Neural progenitor cell (in vitro differentiated cells): Measurements from ENCODE around the gene C9orf153. TPM values are rescaled to one million over a fixed set of nuclear protein-coding genes. Genes with fewer than 3 reads are reported as not detected.

Experiments
- DNase-seq: peaks from one replicate; pipeline ENCODE4 v3.0.0-alpha.2; 2016; ENCODE audit warnings: low spot score
- H2AFZ ChIP-seq: fragments of 200-600 bp; sonication (generic); replicated peaks from 2 replicates; pipeline ENCODE4 v1.6.1; 2016; ENCODE audit warnings: antibody characterized with exemption
- H3F3A ChIP-seq: fragments of 200-600 bp; sonication (generic); 2 replicates; pipeline ENCODE4 v1.6.1; 2016; ENCODE audit warnings: antibody characterized with exemption, low read depth
- H3K27ac ChIP-seq: fragments of 200-600 bp; sonication (generic); 2 replicates; pipeline ENCODE4 v1.5.1; 2016; ENCODE audit warnings: mild to moderate bottlenecking
- H3K27me3 ChIP-seq: fragments of 200-600 bp; sonication (generic); 2 replicates; pipeline ENCODE4 v1.6.1; 2016; ENCODE audit warnings: mild to moderate bottlenecking, moderate library complexity
- H3K36me3 ChIP-seq: fragments of 200-600 bp; sonication (generic); 2 replicates; pipeline ENCODE4 v1.5.1; 2016
- H3K4me1 ChIP-seq: fragments of 200-600 bp; sonication (generic); 2 replicates; pipeline ENCODE4 v1.6.1; 2016; ENCODE audit warnings: mixed run types
- H3K4me2 ChIP-seq: fragments of 200-600 bp; sonication (generic); 2 replicates; pipeline ENCODE4 v1.6.1; 2016
- H3K4me3 ChIP-seq: fragments of 200-600 bp; sonication (generic); 2 replicates; pipeline ENCODE4 v1.5.1; 2016
- H3K79me2 ChIP-seq: fragments of 200-600 bp; sonication (generic); 2 replicates; pipeline ENCODE4 v1.6.1; 2016; ENCODE audit warnings: low read depth
- H3K9ac ChIP-seq: fragments of 200-600 bp; sonication (generic); 2 replicates; pipeline ENCODE4 v1.6.1; 2016
- H3K9me3 ChIP-seq: fragments of 200-600 bp; sonication (generic); 2 replicates; pipeline ENCODE4 v1.5.1; 2016; ENCODE audit warnings: low read depth
- H4K20me1 ChIP-seq: fragments of 200-600 bp; sonication (generic); 2 replicates; pipeline ENCODE4 v1.6.1; 2016; ENCODE audit warnings: low read depth
- H3K27ac Mint-ChIP-seq: 3 replicates; pipeline ENCODE4 v1.8.0; 2021; ENCODE audit warnings: mixed read lengths
- H3K27me3 Mint-ChIP-seq: 2 replicates; pipeline ENCODE4 v1.8.0; 2022; ENCODE audit warnings: low read depth, mild to moderate bottlenecking, inconsistent platforms, moderate library complexity, mixed read lengths; ENCODE audit not compliant: insufficient read depth
- H3K36me3 Mint-ChIP-seq: 3 replicates; pipeline ENCODE4 v1.8.0; 2021; ENCODE audit warnings: mixed read lengths
- H3K4me1 Mint-ChIP-seq: 3 replicates; pipeline ENCODE4 v1.8.0; 2021; ENCODE audit warnings: mixed read lengths
- H3K4me3 Mint-ChIP-seq: 3 replicates; pipeline ENCODE4 v1.8.0; 2021; ENCODE audit warnings: mild to moderate bottlenecking, moderate library complexity, mixed read lengths
- H3K9me3 Mint-ChIP-seq: 3 replicates; pipeline ENCODE4 v1.8.0; 2020; ENCODE audit warnings: mixed read lengths
- EZH2 ChIP-seq: fragments of 200-600 bp; sonication (generic); IDR thresholded peaks from 2 replicates; pipeline ENCODE4 v1.6.1; 2017; ENCODE audit warnings: antibody characterized with exemption, mild to moderate bottlenecking, moderate library complexity
- EZH2phosphoT487 ChIP-seq: fragments of 200-600 bp; sonication (generic); IDR thresholded peaks from 2 replicates; pipeline ENCODE4 v1.6.1; 2017; ENCODE audit warnings: antibody characterized with exemption
- total RNA-seq: library from RNA; depleted of rRNA; stranded (reverse); fragments of >200 nt; gene quantifications from 2 replicates; pipeline ENCODE4 v1.2.3, GENCODE V29; 2015; ENCODE audit warnings: low replicate concordance
- TF ChIP-seq, protein P1 (sequence below): fragments of 200-600 bp; sonication (generic); IDR thresholded peaks from 2 replicates; pipeline ENCODE4 v1.5.1; 2017; ENCODE audit warnings: antibody characterized with exemption, mild to moderate bottlenecking

Gene C9orf153
- total RNA-seq, 1 donor from 2014 or later, result not detected

- no peak overlapping the region for H3K4me3 ChIP-seq
- H3K9me3 Mint-ChIP-seq, result peaks cover 21% of the 10 kb centered on the region
- no peak overlapping the region for H3K27ac ChIP-seq
- TF ChIP-seq EZH2 (no peak), EZH2phosphoT487 (no peak)
- TF ChIP-seq, protein P1, sequence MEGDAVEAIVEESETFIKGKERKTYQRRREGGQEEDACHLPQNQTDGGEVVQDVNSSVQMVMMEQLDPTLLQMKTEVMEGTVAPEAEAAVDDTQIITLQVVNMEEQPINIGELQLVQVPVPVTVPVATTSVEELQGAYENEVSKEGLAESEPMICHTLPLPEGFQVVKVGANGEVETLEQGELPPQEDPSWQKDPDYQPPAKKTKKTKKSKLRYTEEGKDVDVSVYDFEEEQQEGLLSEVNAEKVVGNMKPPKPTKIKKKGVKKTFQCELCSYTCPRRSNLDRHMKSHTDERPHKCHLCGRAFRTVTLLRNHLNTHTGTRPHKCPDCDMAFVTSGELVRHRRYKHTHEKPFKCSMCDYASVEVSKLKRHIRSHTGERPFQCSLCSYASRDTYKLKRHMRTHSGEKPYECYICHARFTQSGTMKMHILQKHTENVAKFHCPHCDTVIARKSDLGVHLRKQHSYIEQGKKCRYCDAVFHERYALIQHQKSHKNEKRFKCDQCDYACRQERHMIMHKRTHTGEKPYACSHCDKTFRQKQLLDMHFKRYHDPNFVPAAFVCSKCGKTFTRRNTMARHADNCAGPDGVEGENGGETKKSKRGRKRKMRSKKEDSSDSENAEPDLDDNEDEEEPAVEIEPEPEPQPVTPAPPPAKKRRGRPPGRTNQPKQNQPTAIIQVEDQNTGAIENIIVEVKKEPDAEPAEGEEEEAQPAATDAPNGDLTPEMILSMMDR, result no peak
- peaks cover 4% of the 10 kb centered on the region for H3K36me3 Mint-ChIP-seq
- no peak overlapping the region for H2AFZ ChIP-seq
- H3K9ac ChIP-seq, result no peak overlapping the region
- H4K20me1 ChIP-seq, result no peaks in the 10 kb centered on the region
- H3K4me3 Mint-ChIP-seq, result no peak overlapping the region
- no peaks in the 10 kb centered on the region for H3K79me2 ChIP-seq
- H3K4me1 Mint-ChIP-seq, result no peaks in the 10 kb centered on the region
- H3K27me3 ChIP-seq, result no peaks in the 10 kb centered on the region
- no peak overlapping the region for H3K27ac Mint-ChIP-seq
- peaks cover 8% of the 10 kb centered on the region for H3K36me3 ChIP-seq
- H3K9me3 ChIP-seq, result peaks cover 17% of the 10 kb centered on the region
- H3K4me2 ChIP-seq, result no peak overlapping the region
- no peaks in the 10 kb centered on the region for H3K4me1 ChIP-seq
- DNase-seq, result no peak
- no peaks in the 10 kb centered on the region for H3K27me3 Mint-ChIP-seq
- no peaks in the 10 kb centered on the region for H3F3A ChIP-seq
These were observed 6.6 kb downstream of the C9orf153 start for GRCh38 chr9:86252870-86253269.

DNA sequence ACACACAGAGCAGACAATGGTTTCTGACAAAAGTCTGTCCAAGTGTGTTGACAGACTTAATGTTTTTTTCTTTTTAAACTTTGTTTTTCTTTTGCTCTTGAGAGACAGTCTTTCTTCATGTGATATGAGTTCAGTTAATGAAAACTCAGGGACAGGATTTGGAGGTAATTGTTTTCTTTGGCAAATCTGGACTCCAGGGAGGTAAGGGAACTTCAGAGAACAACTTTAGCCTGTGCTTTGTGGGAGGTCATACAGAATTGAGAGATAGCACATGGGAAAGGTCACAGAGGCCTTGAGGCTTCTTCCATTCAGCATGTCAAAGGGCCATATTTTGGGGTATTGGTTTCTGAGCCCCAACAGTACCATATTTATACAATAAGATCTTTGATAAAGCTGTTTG, 9.3 kb downstream of the C9orf153 start:
- no peak for DNase-seq
- H3K4me3 Mint-ChIP-seq, result no peak overlapping the region
- peaks cover 21% of the 10 kb centered on the region for H3K9me3 Mint-ChIP-seq
- Histone ChIP-seq H3K79me2 (no peaks in the 10 kb centered on the region), H3K4me3 (no peak overlapping the region), H3K36me3 (peaks cover 8% of the 10 kb centered on the region), H3K9me3 (peaks cover 17% of the 10 kb centered on the region), H2AFZ (no peak overlapping the region), H4K20me1 (no peaks in the 10 kb centered on the region), H3K27ac (no peak overlapping the region), H3K4me2 (no peak overlapping the region), H3K9ac (no peak overlapping the region), H3F3A (no peaks in the 10 kb centered on the region), H3K27me3 (no peaks in the 10 kb centered on the region), H3K4me1 (peaks cover 4% of the 10 kb centered on the region)
- H3K27me3 Mint-ChIP-seq, result peaks cover 2% of the 10 kb centered on the region
- TF ChIP-seq EZH2 (no peak), EZH2phosphoT487 (no peak)
- TF ChIP-seq, protein P1, result no peak
- H3K27ac Mint-ChIP-seq, result no peak overlapping the region
- peaks cover 2% of the 10 kb centered on the region for H3K36me3 Mint-ChIP-seq
- H3K4me1 Mint-ChIP-seq, result peaks cover 5% of the 10 kb centered on the region

DNA sequence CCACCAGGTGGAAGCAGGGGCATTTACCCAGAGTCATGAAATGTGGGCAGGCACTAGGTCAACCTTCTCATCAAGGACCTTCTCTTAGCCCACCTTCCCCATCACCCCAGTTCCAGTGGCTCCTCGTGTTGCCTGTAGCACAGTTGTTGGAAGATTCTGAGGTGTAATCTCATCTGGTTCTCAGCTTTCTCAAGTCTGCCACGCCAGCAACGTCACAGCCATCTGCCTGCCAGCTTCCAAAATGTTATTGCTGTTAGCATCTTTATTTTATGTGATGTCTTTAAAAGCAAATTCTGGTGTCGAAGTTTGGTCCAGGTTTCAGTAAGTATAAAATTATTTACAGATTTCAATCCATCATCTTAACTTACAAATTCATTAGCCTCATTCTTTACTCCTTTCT, 10.7 kb downstream of the C9orf153 start:
- peaks cover 4% of the 10 kb centered on the region for H3K4me1 ChIP-seq
- no peaks in the 10 kb centered on the region for H4K20me1 ChIP-seq
- no peak for DNase-seq
- H3K27me3 ChIP-seq, result no peaks in the 10 kb centered on the region
- Mint-ChIP-seq H3K27me3 (peaks cover 2% of the 10 kb centered on the region), H3K4me3 (no peak overlapping the region), H3K27ac (no peak overlapping the region), H3K4me1 (peaks cover 5% of the 10 kb centered on the region), H3K9me3 (peaks cover 18% of the 10 kb centered on the region), H3K36me3 (no peaks in the 10 kb centered on the region)
- H3K4me3 ChIP-seq, result no peak overlapping the region
- H3K9me3 ChIP-seq, result peaks cover 16% of the 10 kb centered on the region
- H3K79me2 ChIP-seq, result no peaks in the 10 kb centered on the region
- no peak overlapping the region for H3K4me2 ChIP-seq
- H3F3A ChIP-seq, result no peaks in the 10 kb centered on the region
- H3K9ac ChIP-seq, result no peak overlapping the region
- TF ChIP-seq EZH2, result no peak
- no peak for TF ChIP-seq EZH2phosphoT487
- TF ChIP-seq, protein P1, result no peak
- peaks cover 8% of the 10 kb centered on the region for H3K36me3 ChIP-seq
- H3K27ac ChIP-seq, result no peak overlapping the region
- H2AFZ ChIP-seq, result no peak overlapping the region
